Measurements from ENCODE around the gene MSGN1. TPM values are rescaled to one million over a fixed set of nuclear protein-coding genes. Genes with fewer than 3 reads are reported as not detected.
A peak's percentile ranks its signal among the peaks of the same experiment; 100 is the strongest.

The MSGN1 gene
- total and polyA plus RNA-seq, 4 donors, result not detected

GRCh38 chr2:17772532-17772931 lies 43.7 kb upstream of the MSGN1 start:
- Histone ChIP-seq H3K27me3 (ENCODE audit: control insufficient read depth in 3 of 3, insufficient read depth in 3 of 3, low read length in 2 of 3) (no peaks in the 10 kb centered on the region), H3K27ac (ENCODE audit: low read depth in 1 of 2, low read length in 1 of 2) (no peak overlapping the region), H3K4me3 (no peak overlapping the region), H3K36me3 (ENCODE audit: control insufficient read depth in 4 of 4, insufficient read depth in 4 of 4, low read length in 4 of 4) (peaks cover 2 to 10% (median 6%) of the 10 kb centered on the region in 4 donors), H3K4me1 (ENCODE audit: control insufficient read depth in 5 of 5, insufficient read depth in 5 of 5, low read length in 5 of 5) (peaks cover 0 to 2% (median 0%) of the 10 kb centered on the region in 5 donors), H3K9me3 (ENCODE audit: control insufficient read depth in 4 of 4, insufficient read depth in 3 of 4, low read length in 3 of 4) (no peaks in the 10 kb centered on the region), H3K9ac (ENCODE audit: insufficient read depth in 1 of 2, low read length in 2 of 2) (no peak overlapping the region)
- DNase-seq, result no peak
- ATAC-seq (ENCODE audit: insufficient read depth, low FRiP score), result no peak
- WGBS, 2 donors, result 94 to 95% methylated on average over 2 of the region's 2 CpGs
- no peak for TF ChIP-seq CTCF (IDR thresholded peaks at IDR 0.05; ENCODE audit: control extremely low read depth, extremely low read depth)

- DNase-seq (no peak), ATAC-seq (ENCODE audit: insufficient read depth, low FRiP score) (no peak)
- no peaks in the 10 kb centered on the region for H3K27me3 ChIP-seq (ENCODE audit: control insufficient read depth in 3 of 3, insufficient read depth in 3 of 3, low read length in 2 of 3)
- TF ChIP-seq CTCF (IDR thresholded peaks at IDR 0.05; ENCODE audit: control extremely low read depth, extremely low read depth), result no peak
- H3K9me3 ChIP-seq (ENCODE audit: control insufficient read depth in 4 of 4, insufficient read depth in 3 of 4, low read length in 3 of 4), result no peaks in the 10 kb centered on the region
- peaks cover 0 to 10% (median 0%) of the 10 kb centered on the region in 5 donors for H3K4me1 ChIP-seq (ENCODE audit: control insufficient read depth in 5 of 5, insufficient read depth in 5 of 5, low read length in 5 of 5)
- no peak overlapping the region for H3K4me3 ChIP-seq
- WGBS, 2 donors, result 82 to 94% methylated on average over 1 of the region's 1 CpG
- H3K27ac ChIP-seq (ENCODE audit: low read depth in 1 of 2, low read length in 1 of 2), result no peak overlapping the region
- peaks cover 0 to 12% (median 1%) of the 10 kb centered on the region in 4 donors for H3K36me3 ChIP-seq (ENCODE audit: control insufficient read depth in 4 of 4, insufficient read depth in 4 of 4, low read length in 4 of 4)
- H3K9ac ChIP-seq (ENCODE audit: insufficient read depth in 1 of 2, low read length in 2 of 2), result no peak overlapping the region
Observed at GRCh38 chr2:17780546-17780945, 35.7 kb upstream of the MSGN1 start.

- no peak overlapping the region for H3K27ac ChIP-seq (ENCODE audit: low read depth in 1 of 2, low read length in 1 of 2)
- no peaks in the 10 kb centered on the region for H3K9me3 ChIP-seq (ENCODE audit: control insufficient read depth in 4 of 4, insufficient read depth in 3 of 4, low read length in 3 of 4)
- H3K36me3 ChIP-seq (ENCODE audit: control insufficient read depth in 4 of 4, insufficient read depth in 4 of 4, low read length in 4 of 4), result peaks cover 0 to 12% (median 1%) of the 10 kb centered on the region in 4 donors
- no peak overlapping the region for H3K9ac ChIP-seq (ENCODE audit: insufficient read depth in 1 of 2, low read length in 2 of 2)
- ATAC-seq (ENCODE audit: insufficient read depth, low FRiP score) (no peak), DNase-seq (peak in 1 of 3 donors; percentile 32)
- no peaks in the 10 kb centered on the region for H3K27me3 ChIP-seq (ENCODE audit: control insufficient read depth in 3 of 3, insufficient read depth in 3 of 3, low read length in 2 of 3)
- 81 to 94% methylated on average over 1 of the region's 1 CpG for WGBS, 2 donors
- no peak overlapping the region for H3K4me3 ChIP-seq
- no peak for TF ChIP-seq CTCF (IDR thresholded peaks at IDR 0.05; ENCODE audit: control extremely low read depth, extremely low read depth)
- peaks cover 0 to 10% (median 0%) of the 10 kb centered on the region in 5 donors for H3K4me1 ChIP-seq (ENCODE audit: control insufficient read depth in 5 of 5, insufficient read depth in 5 of 5, low read length in 5 of 5)
Observed at GRCh38 chr2:17781482-17781881, 34.8 kb upstream of the MSGN1 start.

GRCh38 chr2:17786727-17787126 lies 29.5 kb upstream of the MSGN1 start:
- DNase-seq (no peak), ATAC-seq (ENCODE audit: insufficient read depth, low FRiP score) (no peak)
- no peak overlapping the region for H3K9ac ChIP-seq (ENCODE audit: insufficient read depth in 1 of 2, low read length in 2 of 2)
- 89 to 95% methylated on average over 3 of the region's 3 CpGs for WGBS, 2 donors
- no peaks in the 10 kb centered on the region for H3K27me3 ChIP-seq (ENCODE audit: control insufficient read depth in 3 of 3, insufficient read depth in 3 of 3, low read length in 2 of 3)
- no peaks in the 10 kb centered on the region for H3K36me3 ChIP-seq (ENCODE audit: control insufficient read depth in 4 of 4, insufficient read depth in 4 of 4, low read length in 4 of 4)
- H3K9me3 ChIP-seq (ENCODE audit: control insufficient read depth in 4 of 4, insufficient read depth in 3 of 4, low read length in 3 of 4), result no peaks in the 10 kb centered on the region
- peaks cover 0 to 23% (median 7%) of the 10 kb centered on the region in 5 donors for H3K4me1 ChIP-seq (ENCODE audit: control insufficient read depth in 5 of 5, insufficient read depth in 5 of 5, low read length in 5 of 5)
- no peak overlapping the region for H3K27ac ChIP-seq (ENCODE audit: low read depth in 1 of 2, low read length in 1 of 2)
- H3K4me3 ChIP-seq, result no peak overlapping the region
- TF ChIP-seq CTCF (IDR thresholded peaks at IDR 0.05; ENCODE audit: control extremely low read depth, extremely low read depth), result no peak

All from lung (tissue), 12 donors.